Left hindlimb (tissue), 1 donor: ENCODE measurements around the gene DUSP15.
A peak's percentile ranks its signal among the peaks of the same experiment; 100 is the strongest.

Experiments used
- DNase-seq: peaks from one replicate; pipeline ENCODE4 v3.0.0-alpha.2; 2018

DUSP15 gene

DNA sequence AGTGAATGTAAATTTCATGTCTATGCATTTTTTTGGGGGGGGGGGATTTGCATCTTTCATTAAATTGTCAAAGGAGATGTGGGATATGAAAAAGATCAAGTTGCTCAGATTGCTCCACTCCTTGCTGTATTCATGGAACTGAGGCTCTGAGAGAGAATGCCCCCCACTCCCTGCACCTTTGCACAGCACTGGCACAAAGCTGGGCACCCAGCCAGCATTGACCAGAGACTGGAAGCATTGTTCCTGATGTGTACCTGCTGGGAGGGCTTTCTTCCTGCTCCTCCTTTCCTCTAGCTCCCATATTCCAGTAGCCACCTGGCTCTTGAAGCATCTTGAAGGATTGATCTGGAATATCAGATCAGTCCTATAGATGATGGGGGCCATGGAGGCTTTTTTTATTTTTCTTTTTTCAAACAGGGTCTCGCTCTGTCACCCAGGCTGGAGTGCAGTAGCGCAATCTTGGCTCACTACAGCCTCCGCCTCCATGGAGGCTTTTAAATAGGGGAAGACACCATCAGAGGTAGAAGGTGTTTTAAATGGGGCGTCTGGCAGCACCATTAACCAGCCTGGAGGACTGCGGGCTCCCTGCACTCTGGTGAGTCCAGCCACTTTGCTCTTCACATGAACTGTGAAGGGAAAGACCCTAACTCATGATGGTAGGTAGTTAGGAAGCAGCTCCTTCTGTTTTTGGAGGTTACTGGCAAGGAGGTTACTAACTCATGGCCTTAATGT lies 10.9 kb downstream of the DUSP15 start:
- DNase-seq = no peak

DNA sequence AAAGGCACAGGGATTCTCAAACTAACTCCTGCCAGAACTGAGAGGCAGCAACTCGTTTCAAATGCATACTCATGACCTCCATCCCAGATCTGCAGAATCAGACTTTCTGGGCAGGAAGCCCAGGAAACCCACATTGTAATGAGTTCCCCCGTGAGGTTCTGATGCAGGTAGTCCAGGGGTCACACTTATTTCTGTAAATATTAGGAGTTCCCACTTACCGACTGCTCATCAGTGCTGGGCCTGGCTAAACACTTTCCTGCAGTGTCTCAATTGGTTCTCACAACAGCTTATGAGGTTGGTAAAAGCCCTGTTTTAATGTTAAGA lies 11.6 kb downstream of the DUSP15 start:
- DNase-seq = no peak

DNA sequence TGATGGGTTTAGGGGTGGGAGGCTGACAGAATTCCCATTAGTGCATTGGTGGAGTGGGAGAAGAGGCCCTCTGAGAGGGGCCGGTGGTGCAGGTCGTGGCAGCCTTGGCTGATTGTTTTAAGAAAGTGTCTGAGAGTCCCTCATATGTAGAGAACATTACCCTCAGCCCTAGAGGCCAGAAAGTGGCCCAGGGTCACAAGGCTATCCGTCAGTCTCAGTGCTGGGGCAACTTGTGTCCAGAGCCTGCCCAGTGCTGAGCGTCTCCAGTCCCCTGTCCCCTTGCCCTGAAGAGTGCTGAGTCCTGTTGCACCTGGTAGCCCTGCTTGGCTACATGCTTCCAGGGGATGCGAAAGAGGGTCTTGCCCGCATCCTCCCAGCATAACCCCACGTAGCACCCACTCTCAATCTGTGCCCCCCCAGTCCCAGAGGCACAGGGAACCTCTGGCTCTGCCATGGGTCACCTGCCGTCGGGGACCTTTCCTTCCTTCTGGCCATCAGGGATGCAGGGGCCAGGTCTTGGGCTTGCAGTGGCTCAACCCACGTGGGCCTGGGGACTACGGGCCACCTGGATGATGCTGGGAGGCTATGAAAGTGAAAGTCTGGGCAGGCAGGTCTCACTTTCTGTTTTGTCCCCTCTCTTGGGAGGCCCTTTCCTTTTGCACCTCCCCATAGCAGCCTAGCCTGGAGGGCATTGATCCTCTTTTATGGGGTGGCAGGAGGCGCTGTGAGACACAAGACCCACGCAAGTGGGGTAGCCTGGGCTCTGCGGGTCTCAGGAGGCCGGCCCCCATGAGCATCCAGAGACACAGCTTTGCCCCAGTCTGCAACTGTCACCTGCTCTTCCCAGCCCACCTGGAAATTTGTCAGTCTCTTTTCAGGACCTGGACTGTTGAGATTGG lies 12.2 kb downstream of the DUSP15 start:
- peak; percentile 31 for DNase-seq

DNA sequence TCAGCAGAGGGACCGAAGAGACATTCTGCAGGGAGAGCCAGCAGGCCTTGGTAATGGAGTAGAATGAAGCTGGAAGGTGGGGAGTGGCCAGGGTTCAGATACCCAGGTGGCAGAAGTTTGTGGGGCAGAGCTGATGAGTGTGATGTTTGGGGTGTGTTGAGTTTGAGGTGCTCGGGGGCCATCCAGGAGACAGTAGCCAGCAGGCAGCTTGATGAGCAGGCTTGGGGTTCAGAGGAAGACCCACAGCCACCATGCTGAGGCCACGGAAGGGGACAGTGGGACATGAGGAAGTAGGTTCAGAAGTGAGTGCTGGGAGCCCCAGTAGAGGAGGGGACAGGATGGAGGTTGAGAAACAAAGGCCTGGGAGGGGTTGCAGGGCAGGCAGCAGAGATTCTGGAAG lies 13.8 kb downstream of the DUSP15 start:
- DNase-seq = peak; percentile 5

DNA sequence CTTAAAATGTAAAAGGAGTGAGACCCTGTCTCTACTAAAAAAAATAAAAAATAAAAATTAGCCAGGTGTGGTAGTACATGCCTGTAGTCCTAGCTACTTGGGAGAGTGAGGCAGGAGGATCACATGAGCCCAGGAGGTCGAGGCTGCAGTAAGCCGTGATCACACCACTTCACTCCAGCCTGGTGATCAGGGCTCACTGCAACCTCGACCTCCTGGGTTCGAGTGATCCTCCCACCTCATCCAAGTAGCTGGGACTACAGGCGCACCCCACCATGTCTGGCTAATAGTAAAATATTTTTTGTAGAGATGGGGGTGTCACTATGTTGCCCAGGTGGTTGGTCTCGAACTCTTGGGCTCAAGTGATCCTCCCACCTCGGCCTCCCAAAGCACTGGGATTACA lies 16.8 kb downstream of the DUSP15 start:
- DNase-seq = no peak

DNA sequence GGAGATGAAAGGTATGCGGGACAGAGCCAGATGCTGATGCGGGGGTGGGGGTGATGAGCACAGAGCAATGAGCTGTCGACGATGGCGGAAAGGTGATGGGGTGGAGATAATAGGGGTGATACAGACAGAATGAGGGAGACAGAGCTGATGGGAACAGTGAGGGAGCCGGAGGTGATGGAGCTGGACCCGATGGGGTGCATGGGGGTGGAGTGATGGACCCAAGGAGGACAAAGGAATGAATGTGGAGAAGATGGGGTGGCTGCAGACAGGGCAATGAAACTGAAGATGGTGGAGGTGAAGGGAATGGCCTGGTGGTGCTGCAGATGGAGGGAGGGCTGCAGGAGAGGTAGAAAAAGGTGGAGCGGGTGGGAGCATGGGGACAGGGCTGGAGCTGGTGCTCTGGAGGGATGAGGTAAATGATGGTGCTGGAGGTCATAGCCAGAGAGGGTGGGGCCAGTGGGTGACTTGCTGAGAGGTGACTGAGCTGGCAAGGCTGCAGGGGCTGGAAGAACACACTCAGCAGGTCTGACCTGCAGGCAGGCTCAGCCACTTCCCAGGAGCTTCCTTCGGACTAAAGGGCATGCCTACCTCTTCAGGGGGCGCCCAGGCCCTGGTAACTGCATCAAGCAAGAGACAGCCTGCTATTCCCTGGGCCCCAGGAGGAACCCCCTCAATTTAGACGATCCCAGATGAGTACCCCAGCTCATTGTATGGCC lies 18.9 kb downstream of the DUSP15 start:
- DNase-seq = peak; percentile 16

DNA sequence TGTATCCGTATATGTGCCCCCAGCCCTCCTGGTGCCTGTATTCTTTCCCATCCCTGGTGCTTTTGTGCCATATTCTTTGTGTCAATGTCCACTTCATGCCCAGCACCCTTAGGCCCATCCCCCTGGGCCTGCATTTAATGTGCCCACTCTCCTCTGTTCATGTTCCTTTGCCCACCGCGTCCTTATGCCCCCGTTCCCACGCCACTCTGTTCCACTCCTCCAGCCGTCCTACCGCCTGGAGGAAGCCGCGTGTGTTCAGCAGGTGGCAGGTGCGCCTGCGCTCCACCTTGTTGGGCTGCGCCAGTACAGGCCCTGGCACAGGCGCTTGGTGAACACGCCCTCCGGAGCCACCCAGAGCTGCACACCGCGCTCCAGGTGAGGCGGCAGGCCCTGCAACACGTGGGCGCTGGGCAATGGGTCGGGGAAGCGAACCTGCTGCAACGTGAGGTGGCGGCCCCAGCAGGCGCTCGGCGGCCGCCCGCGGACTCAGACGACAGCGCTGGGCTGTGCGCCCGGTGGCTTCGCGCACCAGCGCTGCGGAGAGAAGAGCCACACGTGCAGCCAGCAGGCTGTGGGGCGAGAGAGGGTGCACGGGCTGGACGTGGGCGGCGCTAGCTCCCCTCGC lies 20.9 kb downstream of the DUSP15 start:
- no peak for DNase-seq

DNA sequence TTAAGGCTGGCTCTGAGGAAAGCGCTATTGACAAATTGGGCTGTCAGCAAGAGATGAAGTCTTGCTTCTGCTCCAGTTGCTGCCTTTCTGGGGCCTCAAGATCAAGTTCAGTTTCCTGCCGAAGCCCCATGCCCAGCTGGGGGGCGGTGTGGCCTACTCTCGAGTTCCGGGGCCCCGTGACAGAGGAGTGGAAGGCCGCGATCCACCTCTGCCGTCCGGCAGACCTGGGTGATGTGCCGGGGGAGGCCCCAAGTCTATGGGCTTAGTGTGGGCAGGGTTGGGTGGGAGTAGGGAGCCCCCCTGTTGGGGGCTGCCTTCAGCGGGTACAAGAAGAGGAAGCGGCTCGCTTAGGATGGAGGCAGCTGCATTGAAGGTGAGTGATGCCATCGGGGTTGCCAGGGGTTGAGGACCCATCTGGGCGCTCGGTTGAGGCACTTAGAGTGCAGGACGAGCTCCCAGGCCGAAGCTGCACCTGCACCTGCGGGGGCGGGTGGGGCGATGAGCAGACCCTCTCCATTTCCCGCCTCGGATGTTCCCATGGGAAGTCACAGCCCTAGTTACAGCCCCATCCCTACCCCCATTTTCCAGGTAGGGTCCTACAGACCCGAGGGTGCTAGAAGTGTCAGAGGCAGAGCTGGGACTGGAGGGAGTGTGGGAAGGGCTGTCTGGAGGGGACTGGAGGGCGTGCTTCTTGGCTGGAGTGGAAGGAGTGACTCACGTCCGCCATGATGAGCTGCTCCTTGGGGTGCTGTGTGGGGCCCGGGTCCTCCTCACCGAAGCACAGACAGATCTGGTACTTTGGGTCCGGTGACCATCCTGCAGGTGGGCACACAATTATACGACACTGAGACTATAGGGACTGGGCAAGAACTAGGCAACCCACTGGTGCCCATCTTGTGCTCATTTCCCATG lies 22.0 kb downstream of the DUSP15 start:
- no peak for DNase-seq

DNA sequence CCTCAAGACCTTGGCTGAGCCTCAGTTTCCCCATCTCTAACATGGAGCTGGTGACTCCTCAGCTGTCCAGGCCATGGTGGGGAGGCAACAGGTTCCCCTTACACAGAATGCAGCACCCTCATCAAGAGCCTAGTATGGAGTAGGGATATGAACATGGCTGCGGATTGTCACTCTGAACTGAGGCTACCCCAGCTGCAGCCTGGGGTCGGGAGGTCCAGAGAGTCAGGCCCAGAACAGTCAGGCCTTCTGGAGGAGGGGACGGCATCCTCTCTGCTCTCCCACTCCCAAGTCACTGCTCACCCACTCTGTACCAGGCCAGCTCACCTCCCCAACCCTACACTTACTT lies 23.6 kb downstream of the DUSP15 start:
- DNase-seq = no peak

DNA sequence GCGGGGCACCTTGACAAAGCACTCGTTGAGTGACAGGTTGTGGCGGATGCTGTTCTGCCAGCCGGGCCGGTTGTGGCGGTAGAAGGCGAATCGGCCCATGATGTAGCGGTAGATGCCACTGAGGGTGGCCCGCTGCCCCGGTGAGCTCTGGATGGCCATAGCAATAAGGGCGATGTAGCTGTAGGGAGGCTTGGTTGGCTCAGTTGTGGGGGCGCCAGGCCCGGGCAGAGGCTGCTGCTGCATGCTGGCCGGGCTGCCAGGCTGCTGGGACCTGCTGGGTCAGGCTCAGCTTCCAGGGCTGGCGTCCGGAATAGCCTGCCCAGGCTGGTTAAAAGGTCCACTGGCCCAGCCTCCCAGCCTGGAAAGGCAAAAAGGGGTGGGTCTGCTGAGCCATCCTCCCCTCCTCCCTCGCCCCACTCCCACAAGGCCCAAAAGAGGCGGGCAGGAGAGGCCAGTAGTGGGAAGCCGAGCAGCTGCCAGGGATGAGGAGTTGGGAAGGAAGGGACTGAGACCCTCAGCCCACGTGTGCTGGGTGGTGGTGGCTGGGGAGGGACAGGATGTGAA lies 24.9 kb downstream of the DUSP15 start, which contains the start of gene FOXS1:
Gene FOXS1, minus strand, starts transcription at position 305 of the 564 bp plus-strand sequence. Its CDS starts 62 bp downstream, at position 243.
- DNase-seq = no peak

DNA sequence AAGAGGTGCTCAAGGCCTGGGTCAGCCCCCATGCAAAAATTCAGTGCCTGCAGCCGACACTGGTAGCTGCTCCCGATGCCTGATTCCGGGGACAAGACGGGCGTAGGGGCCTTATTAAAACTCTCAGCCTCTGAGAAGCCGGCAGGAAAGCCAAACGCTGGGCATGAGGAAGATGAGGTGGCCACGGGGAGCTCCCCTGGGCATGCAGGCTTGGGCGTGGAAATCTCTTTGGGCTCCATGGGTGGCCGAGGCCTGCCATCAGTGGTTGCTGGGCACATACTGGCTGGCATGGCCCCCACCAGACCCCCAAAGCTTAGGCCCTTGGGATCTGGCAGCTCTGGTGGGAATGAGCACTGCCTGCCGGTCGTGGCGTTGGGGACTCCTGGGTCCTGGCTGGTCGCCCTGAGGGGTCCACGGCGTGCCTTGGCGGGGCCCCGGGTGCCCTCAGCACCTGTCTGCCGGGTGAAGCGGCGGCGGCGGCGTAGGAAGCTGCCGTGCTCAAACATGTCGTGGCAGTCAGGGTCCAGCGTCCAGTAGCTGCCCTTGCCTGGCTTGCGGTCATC lies 25.5 kb downstream of the DUSP15 start:
- DNase-seq = no peak

DNA sequence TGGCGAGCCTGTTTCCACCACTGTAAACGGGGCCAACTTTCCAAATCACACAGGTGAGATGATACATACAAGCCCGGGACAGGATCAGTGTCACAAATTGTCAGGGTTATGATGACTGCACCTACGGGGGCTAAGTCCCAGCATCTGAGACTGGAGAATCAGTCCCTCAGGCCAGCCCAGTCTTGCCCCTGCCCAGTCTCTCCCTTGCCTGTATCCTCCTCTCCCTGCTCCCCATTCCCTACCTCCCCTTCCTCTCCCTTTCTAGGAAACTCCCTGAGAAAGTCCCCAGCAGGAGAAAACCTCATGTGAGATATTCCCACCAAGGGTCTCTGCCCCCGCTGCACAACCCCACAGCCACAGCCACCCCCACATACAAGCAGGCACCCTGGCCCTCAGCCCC lies 26.4 kb downstream of the DUSP15 start:
- no peak for DNase-seq

DNA sequence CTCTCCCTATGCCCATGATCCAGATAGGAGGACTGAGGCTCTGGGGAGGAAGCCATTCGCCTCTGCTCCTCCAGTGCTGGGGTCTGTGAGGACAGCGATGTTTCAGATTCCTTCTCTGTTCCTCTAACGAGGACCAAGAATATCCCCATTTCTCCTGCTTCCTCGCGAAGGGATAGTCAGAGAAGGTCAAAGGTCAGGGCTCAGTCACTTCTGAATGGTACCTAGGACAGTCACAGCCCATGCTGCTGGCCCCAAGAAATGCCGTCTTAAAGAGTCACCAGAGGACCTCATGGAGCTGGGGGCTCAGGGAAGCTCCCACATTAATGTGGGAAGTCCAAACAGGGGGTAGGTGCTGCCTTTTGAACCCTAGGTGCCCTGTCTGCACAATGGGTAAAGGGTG lies 27.0 kb downstream of the DUSP15 start:
- no peak for DNase-seq

DNA sequence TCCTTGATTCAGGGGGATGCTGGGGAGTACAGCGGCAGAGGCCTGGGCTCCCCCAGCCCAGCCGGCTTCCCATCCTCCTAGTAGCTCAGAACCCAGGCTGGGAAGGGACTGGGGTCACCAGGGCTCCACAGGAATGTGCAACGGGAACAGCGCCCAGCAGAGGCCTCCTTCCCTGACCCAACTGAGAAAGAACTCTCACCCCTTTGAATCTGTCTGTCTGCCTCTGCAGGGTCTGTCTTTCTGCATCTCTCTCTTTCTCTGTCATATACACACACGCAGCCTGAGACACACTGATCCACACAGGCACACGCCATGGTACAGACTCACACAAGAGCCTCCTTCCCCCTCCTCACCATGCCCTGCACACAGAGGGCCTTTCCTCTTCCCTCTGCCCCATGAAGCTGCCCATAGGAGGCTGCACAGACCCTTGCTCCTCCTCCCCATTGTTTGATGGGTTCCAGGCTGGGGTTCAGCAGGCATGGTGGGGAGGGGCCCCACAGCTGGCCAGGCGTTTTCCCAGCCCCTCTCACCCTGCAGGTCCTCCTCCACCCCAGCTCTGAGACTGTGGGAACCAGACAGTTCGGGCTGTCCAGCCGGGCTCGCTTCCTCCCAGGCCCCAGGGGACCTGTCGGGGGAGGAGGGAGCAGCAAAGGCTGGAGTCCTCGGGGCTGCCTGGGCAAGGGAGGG lies 27.7 kb downstream of the DUSP15 start:
- no peak for DNase-seq

DNA sequence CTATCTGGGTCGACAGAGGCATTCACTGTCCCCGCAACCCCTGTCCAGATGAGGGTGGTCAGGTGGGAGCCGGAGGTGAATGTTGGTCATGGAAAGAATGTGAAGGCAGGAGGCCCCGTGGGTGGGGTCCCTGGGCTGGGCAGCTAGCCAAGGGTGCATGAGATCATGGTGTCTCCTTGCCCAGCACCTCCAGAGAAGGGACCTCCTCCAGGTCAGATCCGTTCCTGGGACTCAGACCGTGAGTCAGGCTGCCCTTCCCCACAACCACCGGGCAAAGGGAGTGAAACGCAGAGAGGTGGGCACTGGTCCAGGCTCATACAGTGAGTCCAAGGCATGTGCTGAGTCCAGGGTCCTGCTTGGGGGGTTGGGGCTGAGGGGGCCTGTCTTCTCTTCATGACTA lies 28.4 kb downstream of the DUSP15 start:
- no peak for DNase-seq

DNA sequence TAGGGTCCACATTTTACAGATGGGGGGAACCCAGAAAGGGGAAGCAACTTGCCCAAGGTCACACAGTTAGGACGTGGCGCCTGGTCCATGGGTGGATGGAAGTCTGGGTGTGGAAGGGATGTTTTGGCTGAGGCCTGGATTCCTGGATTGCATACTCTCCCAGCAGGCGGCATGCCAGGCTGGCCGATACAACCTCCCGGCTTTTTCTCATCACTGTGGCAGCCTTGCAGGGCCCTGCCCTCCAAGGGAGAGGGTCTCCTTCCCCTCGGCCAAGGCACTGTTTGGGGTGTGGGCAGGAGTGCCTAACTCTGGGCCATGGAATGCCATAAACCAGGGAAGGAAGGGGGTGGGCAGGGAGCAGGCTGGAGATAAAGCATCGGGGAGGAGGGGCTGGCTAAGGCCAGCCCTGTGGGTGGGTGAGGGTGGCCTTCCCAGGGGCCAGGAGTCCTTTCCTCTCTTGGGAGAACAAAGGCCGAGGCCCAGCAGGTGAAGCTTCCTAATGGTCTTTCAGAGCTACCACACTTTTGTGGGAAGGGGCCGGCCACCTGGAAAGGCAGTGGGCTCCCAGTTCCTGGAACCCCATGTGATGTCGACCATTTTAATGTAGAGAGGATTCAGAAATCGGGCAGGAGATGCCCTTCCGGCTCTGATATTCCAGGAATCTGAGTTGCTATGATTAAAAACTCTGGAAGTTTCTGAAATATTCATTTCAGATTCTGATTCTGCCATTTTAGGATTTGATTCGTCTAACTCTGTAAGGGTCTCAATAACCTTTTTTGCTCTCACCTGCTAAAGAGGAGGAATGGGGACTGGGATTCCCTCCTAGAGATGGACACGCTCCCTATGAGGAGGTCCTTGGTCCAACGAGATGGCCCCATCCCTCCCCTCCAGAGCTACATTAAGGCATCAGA lies 29.2 kb downstream of the DUSP15 start:
- DNase-seq = no peak

DNA sequence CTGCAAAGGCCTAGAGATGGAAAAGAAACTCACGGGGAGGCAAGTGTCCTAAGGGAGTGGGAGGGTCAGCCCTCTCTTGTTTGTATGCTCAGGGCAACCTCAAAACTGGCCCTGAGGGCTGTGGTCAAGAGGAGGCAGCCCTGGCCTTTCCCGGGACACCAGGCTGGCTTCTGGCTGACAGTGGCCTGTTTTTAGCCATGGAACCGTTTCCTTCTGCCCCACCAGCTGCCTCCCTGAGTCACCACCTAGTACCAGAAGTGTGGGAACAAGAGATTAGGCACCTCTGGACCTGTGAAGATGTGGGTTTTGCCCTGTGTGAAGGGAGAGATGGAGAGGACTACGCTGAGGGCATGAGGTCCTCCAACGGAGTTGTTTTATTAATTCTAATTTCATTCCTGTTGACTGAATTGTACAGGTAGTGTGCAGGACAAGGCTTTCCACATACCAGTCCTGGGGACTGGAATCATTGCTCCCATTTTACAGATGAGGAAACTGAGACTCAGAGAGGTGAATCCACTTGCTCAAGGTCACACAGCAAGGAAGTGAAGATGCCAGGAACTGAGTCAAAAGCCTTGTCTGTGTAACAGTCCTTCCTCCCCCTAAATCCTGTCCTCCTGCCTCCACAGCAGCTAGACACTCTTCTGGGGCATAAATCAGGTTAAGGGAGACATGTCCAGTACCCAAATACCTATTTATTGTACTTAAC lies 30.4 kb downstream of the DUSP15 start:
- no peak for DNase-seq

DNA sequence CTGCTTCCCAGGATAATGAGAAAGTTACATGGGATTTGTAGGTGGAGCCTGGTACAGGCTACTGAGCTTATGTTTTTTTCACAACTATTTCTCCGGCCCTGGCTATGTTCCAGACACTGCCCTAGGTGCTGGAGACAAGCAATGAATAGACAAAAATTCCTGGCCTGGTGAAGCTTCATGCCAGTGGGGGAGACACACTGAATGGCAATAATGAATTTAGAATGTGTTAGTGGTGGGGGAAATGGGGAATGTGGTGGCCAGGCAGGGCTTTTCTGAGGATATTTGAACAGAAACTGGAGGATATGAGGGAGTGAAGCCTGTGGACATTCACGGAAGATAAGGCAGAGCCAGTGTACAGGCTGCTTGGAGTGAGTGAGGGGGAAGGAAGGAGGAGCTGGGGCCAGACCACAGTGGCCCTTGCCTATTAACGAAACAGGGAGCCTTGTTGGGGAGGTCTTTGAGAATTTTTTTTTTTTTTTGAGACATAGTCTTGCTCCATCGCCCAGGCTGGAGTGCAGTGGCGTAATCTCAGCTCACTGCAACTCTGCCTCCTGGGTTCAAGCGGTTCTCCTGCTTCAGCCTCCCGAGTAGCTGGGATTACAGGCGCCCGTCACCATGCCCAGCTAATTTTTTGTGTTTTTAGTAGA lies 31.6 kb downstream of the DUSP15 start:
- DNase-seq = no peak
